Measurements from ENCODE around the gene ARNT2. TPM values are rescaled to one million over a fixed set of nuclear protein-coding genes. Genes with fewer than 3 reads are reported as not detected.
"Not testable (repeated sequence)": the region's sequence is repeated elsewhere in the genome, so short reads cannot be mapped to it uniquely, and the experiment has no call there.

The ARNT2 gene
- total and polyA plus RNA-seq, 12 donors = 2.0 to 6.4 (median 3.5) TPM

DNA sequence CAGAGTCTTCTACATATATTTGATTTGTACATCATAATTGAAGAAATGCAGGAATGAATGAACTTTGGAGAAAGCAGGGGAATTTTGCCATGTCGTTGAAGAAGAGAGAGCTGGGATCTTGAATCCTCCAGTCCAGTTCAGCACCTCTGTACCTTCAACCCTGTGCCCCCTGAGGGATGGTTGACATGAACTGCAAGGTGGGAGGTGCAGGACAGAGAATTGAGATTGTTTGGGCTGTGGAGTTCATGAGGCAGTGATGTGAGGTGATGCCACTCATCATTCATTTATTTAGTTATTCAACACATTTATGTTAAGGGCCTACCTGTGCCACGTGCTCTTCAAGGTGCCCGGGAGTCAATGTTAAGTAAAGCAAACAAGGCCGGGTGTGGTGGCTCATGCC lies 104.6 kb downstream of the ARNT2 start:
- TF ChIP-seq, protein P1, sequence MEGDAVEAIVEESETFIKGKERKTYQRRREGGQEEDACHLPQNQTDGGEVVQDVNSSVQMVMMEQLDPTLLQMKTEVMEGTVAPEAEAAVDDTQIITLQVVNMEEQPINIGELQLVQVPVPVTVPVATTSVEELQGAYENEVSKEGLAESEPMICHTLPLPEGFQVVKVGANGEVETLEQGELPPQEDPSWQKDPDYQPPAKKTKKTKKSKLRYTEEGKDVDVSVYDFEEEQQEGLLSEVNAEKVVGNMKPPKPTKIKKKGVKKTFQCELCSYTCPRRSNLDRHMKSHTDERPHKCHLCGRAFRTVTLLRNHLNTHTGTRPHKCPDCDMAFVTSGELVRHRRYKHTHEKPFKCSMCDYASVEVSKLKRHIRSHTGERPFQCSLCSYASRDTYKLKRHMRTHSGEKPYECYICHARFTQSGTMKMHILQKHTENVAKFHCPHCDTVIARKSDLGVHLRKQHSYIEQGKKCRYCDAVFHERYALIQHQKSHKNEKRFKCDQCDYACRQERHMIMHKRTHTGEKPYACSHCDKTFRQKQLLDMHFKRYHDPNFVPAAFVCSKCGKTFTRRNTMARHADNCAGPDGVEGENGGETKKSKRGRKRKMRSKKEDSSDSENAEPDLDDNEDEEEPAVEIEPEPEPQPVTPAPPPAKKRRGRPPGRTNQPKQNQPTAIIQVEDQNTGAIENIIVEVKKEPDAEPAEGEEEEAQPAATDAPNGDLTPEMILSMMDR (IDR thresholded peaks at IDR 0.05) = no peak
- no peak for TF ChIP-seq POLR2A (IDR thresholded peaks at IDR 0.05)
- H3K36me3 ChIP-seq (replicated peaks in 1 of 2) = no peaks in the 10 kb centered on the region
- DNase-seq = no peak
- intact Hi-C loops (cut with DNase I) = loop anchor here in 1 of 2 donors (10.0 kb wide), 1 partner anchor 54 kb away; no protein-coding TSS in a partner anchor
- H3K4me3 ChIP-seq = no peak overlapping the region
- no peaks in the 10 kb centered on the region for H3K27me3 ChIP-seq
- no peak overlapping the region for H3K27ac ChIP-seq
- no peaks in the 10 kb centered on the region for H3K9me3 ChIP-seq (replicated peaks in 1 of 3)
- H3K4me1 ChIP-seq (replicated peaks in 1 of 2) = no peaks in the 10 kb centered on the region
- WGBS, 4 donors = 73 to 83% (median 78%) methylated on average over 4 of the region's 4 CpGs

DNA sequence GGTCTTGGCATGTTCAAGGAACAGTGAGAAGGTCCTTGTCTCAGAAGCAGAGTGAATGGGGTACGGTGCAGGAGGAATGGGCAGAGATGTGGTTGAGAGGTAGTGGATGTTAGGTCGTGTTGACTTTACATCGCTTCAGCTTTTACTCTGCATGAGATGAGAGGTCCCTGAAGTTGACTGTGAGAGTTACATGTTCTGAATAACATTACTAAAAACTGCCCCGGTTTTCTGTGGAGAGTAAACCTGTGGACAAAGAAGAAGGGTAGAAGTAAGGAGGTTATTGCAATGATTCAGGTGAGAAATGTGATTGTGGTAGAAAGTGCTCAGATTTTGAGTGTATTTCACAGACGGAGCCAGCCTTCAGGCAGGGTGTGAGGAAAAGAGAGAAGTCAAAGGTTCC lies 105.6 kb downstream of the ARNT2 start:
- Histone ChIP-seq H3K36me3 (replicated peaks in 1 of 2) (no peaks in the 10 kb centered on the region), H3K4me1 (replicated peaks in 1 of 2) (no peaks in the 10 kb centered on the region), H3K4me3 (no peak overlapping the region), H3K9me3 (replicated peaks in 1 of 3) (no peaks in the 10 kb centered on the region), H3K27me3 (no peaks in the 10 kb centered on the region), H3K27ac (no peak overlapping the region)
- intact Hi-C loops (cut with DNase I) = loop anchor here (5.0 to 10.0 kb wide), 2 partner anchors 52 to 55 kb away; no protein-coding TSS in a partner anchor
- 86 to 96% (median 92%) methylated on average over 5 of the region's 5 CpGs for WGBS, 4 donors
- TF ChIP-seq, protein P1 (IDR thresholded peaks at IDR 0.05) = no peak
- TF ChIP-seq POLR2A (IDR thresholded peaks at IDR 0.05) = no peak
- DNase-seq = no peak

DNA sequence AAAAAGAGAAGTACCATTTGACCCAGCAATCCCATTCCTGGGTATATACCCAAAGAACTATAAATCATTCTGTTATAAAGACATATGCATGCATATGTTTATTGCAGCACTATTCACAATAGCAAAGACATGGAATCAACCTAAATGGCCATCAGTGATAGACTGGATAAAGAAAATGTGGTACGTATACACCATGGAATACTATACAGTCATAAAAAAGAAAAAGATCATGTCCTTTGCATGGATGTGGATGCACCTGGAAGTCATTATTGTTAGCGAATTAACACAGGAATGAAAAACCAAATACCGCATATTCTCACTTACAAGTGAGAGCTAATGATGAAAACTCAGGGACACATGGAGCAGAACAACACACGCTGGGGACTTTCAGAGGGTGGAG lies 106.8 kb downstream of the ARNT2 start:
- not testable (repeated sequence) for H3K4me1 ChIP-seq (replicated peaks in 1 of 2); H3K27ac ChIP-seq; H3K27me3 ChIP-seq; H3K9me3 ChIP-seq (replicated peaks in 1 of 3); H3K36me3 ChIP-seq (replicated peaks in 1 of 2); DNase-seq; H3K4me3 ChIP-seq
- intact Hi-C loops (cut with DNase I) = loop anchor here in 1 of 2 donors (5.0 kb wide), 1 partner anchor 54 kb away; no protein-coding TSS in a partner anchor
- WGBS, 4 donors = 95 to 98% (median 97%) methylated on average over 4 of the region's 4 CpGs

DNA sequence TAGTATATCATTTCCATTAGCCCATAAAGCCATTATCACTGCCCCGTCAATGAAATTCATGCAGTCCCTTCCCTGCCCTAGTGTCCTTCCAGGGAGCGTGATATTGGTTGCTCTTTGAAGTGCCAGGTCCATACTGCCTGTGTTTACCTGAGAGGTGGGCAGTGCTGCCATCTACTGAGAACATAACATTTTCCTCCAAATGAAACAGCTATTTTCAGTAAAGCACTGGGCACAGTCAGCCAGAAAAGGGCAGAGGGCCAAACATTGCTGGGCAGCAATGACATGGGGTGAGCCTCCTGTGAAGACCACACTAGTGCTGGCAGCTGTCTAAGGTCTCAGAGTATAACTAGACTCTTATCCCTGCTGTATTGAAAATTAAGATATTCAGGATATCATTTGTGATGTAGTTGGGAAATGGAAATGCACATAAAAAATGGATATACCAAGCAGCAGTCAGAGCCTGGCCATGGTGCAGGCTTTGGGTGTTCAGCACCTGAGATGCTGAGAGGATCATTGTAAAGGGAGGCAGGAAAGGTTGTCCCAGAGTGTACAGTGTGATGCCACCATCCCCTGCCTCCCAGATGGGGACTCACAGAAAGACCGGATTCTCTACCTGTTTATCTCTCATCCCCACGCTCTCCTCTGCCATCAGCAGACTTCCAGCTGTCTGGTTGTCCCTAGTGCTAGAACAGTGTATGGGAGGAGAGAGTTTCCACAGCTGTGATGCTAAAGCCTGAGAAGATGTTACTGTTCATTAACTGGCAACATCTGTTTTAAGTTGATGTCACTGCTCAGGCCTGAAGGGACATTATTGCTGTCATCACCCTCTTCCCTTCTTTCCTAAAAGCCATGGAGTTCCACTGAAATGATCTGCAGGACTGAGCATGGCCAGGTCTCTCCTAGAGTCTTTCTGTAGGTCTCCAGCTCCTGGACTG lies 108.8 kb downstream of the ARNT2 start:
- Histone ChIP-seq H3K4me3 (no peak overlapping the region), H3K27me3 (no peaks in the 10 kb centered on the region), H3K4me1 (replicated peaks in 1 of 2) (no peaks in the 10 kb centered on the region), H3K9me3 (replicated peaks in 1 of 3) (no peaks in the 10 kb centered on the region), H3K27ac (no peak overlapping the region), H3K36me3 (replicated peaks in 1 of 2) (no peaks in the 10 kb centered on the region)
- DNase-seq = peak in 5 of 7 donors; percentile 35 to 61 (median 39)
- intact Hi-C loops (cut with DNase I) = loop anchor here in 1 of 2 donors (5.0 kb wide), 1 partner anchor 56 kb away; no protein-coding TSS in a partner anchor
- TF ChIP-seq, protein P1 (IDR thresholded peaks at IDR 0.05) = peak in 5 of 6 experiments; percentile 22 to 41 (median 30)
- TF ChIP-seq POLR2A (IDR thresholded peaks at IDR 0.05) = no peak
- WGBS, 4 donors = 75 to 92% (median 84%) methylated on average over 4 of the region's 4 CpGs
